ENCODE data around the gene NOB1. TPM values are rescaled to one million over a fixed set of nuclear protein-coding genes. Genes with fewer than 3 reads are reported as not detected.

NOB1 gene
- total RNA-seq, 1 experiment from 2014 or later = 48.3 TPM

GRCh38 chr16:69709456-69710084, 45.2 kb downstream of the NOB1 start:
- Histone ChIP-seq H3K27ac (ENCODE audit: low read length) (no peak overlapping the region), H3K4me3 (ENCODE audit: low read depth in 2 of 2, low read length in 2 of 2) (no peak overlapping the region), H3K9me3 (ENCODE audit: control insufficient read depth, insufficient read depth, low read depth, low read length) (no peaks in the 10 kb centered on the region), H3K27me3 (ENCODE audit: control insufficient read depth, insufficient read depth, low read length) (no peaks in the 10 kb centered on the region), H3K36me3 (ENCODE audit: control insufficient read depth, insufficient read depth, low read length) (peaks cover 13% of the 10 kb centered on the region), H3K4me1 (ENCODE audit: control insufficient read depth, insufficient read depth, low read length) (no peaks in the 10 kb centered on the region)
- DNase-seq (ENCODE audit: low read depth, low spot score) (no peak), ATAC-seq (peak; percentile 48; the same call in 1 of the 2 replicates)
- ChIA-PET POLR2A (no interaction called here), CTCF (no interaction called here)
- BruUV-seq (replicated peaks) = TSS peak; percentile 66
- in situ Hi-C loops (cut with HindIII; ENCODE audit: low pct_unique_long_range_greater_than_20kb, low sequenced_read_pairs) = no loop called here
- TF ChIP-seq POLR2AphosphoS5 (IDR thresholded peaks at IDR 0.05; ENCODE audit: low read depth, low read length) (no peak), CTCF (IDR thresholded peaks at IDR 0.05) (peak; percentile 74)
- intact Hi-C loops (cut with micrococcal nuclease; ENCODE audit: unreplicated experiment) = loop anchor here (5.0 kb wide), 1 partner anchor 43 kb away; the partner anchor contains the start of gene NOB1

DNA sequence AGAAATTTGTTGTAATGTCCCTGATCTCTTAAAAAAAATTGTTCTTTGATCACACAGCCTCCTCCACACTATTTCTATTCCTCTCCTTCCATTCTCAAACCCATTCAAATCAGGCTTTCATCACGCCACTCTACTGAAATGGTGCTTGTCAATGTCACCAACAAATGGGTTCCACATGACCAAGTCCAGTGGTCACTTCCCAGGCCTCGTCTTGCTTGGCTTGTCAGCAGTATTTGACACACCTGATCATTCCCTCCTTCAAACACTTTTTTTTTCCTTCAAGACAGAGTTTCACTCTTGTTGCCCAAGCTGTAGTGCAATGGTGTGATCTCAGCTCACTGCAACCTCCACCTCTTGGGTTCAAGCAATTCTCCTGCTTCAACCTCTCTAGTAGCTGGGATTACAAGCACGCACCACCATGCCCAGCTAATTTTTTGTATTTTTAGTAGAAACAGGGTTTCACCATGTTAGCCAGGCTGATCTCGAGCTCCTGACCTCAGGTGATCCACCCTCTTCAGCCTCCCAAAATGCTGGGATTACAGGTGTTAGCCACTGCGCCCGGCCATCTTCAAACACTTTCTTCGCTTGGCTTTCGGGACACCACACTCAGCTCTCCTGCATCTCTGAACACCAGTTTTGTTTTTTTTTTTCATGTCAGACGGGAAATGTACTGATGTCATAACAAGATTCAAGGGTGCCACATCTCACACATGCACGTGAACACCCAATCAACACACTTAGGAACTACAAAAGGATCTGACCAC, 46.6 kb downstream of the NOB1 start:
- Histone ChIP-seq H3K36me3 (ENCODE audit: control insufficient read depth, insufficient read depth, low read length) (peaks cover 20% of the 10 kb centered on the region), H3K27me3 (ENCODE audit: control insufficient read depth, insufficient read depth, low read length) (no peaks in the 10 kb centered on the region), H3K27ac (ENCODE audit: low read length) (no peak overlapping the region), H3K4me1 (ENCODE audit: control insufficient read depth, insufficient read depth, low read length) (no peaks in the 10 kb centered on the region; the same call in 1 of the 2 replicates), H3K9me3 (ENCODE audit: control insufficient read depth, insufficient read depth, low read depth, low read length) (no peaks in the 10 kb centered on the region), H3K4me3 (ENCODE audit: low read depth in 2 of 2, low read length in 2 of 2) (no peak overlapping the region)
- no TSS peak for BruUV-seq (replicated peaks)
- ChIA-PET POLR2A (no interaction called here), CTCF (no interaction called here)
- intact Hi-C loops (cut with micrococcal nuclease; ENCODE audit: unreplicated experiment) = no loop called here
- TF ChIP-seq POLR2AphosphoS5 (IDR thresholded peaks at IDR 0.05; ENCODE audit: low read depth, low read length) (0 out of 2 replicates have a peak, but pooled peaks have one; percentile 26), SIN3A (IDR thresholded peaks at IDR 0.05; ENCODE audit: borderline replicate concordance, insufficient read depth, low read depth, low read length) (no peak)
- TF ChIP-seq, protein P1, sequence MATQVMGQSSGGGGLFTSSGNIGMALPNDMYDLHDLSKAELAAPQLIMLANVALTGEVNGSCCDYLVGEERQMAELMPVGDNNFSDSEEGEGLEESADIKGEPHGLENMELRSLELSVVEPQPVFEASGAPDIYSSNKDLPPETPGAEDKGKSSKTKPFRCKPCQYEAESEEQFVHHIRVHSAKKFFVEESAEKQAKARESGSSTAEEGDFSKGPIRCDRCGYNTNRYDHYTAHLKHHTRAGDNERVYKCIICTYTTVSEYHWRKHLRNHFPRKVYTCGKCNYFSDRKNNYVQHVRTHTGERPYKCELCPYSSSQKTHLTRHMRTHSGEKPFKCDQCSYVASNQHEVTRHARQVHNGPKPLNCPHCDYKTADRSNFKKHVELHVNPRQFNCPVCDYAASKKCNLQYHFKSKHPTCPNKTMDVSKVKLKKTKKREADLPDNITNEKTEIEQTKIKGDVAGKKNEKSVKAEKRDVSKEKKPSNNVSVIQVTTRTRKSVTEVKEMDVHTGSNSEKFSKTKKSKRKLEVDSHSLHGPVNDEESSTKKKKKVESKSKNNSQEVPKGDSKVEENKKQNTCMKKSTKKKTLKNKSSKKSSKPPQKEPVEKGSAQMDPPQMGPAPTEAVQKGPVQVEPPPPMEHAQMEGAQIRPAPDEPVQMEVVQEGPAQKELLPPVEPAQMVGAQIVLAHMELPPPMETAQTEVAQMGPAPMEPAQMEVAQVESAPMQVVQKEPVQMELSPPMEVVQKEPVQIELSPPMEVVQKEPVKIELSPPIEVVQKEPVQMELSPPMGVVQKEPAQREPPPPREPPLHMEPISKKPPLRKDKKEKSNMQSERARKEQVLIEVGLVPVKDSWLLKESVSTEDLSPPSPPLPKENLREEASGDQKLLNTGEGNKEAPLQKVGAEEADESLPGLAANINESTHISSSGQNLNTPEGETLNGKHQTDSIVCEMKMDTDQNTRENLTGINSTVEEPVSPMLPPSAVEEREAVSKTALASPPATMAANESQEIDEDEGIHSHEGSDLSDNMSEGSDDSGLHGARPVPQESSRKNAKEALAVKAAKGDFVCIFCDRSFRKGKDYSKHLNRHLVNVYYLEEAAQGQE (IDR thresholded peaks at IDR 0.05; ENCODE audit: insufficient read depth in 1 of 2, low read depth in 2 of 2, low read length in 1 of 2) = no peak
- ATAC-seq = no peak
- in situ Hi-C loops (cut with HindIII; ENCODE audit: low pct_unique_long_range_greater_than_20kb, low sequenced_read_pairs) = no loop called here
- no peak for DNase-seq (ENCODE audit: low read depth, low spot score)

DNA sequence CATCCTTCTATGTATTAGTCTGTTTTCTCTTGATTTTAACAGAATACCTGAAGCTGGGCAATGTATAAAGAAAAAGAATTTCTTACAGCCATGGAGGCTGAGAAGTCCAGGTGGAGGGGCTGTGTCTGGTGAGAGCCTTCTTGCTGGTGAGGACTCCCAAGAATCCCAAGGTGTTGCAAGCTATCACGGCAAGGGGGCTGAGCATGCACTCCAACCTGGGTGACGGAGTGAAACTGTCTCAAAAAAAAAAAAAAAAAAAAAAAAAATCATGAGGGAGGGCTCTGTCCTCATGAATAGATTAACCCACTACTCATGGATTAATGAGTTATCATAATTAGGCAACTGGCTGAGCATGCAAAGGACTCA, 47.8 kb downstream of the NOB1 start:
- DNase-seq (ENCODE audit: low read depth, low spot score) (no peak), ATAC-seq (no peak)
- Histone ChIP-seq H3K36me3 (ENCODE audit: control insufficient read depth, insufficient read depth, low read length) (peaks cover 22% of the 10 kb centered on the region), H3K27ac (ENCODE audit: low read length) (no peak overlapping the region), H3K27me3 (ENCODE audit: control insufficient read depth, insufficient read depth, low read length) (no peaks in the 10 kb centered on the region), H3K9me3 (ENCODE audit: control insufficient read depth, insufficient read depth, low read depth, low read length) (no peaks in the 10 kb centered on the region), H3K4me1 (ENCODE audit: control insufficient read depth, insufficient read depth, low read length) (no peaks in the 10 kb centered on the region; the same call in 1 of the 2 replicates), H3K4me3 (ENCODE audit: low read depth in 2 of 2, low read length in 2 of 2) (no peak overlapping the region)
- ChIA-PET POLR2A (interaction anchor here (0.7 kb wide), 1 partner anchor 289 kb away, joined by 12 read pairs; no protein-coding TSS in a partner anchor), CTCF (no interaction called here)
- in situ Hi-C loops (cut with HindIII; ENCODE audit: low pct_unique_long_range_greater_than_20kb, low sequenced_read_pairs) (no loop called here), intact Hi-C loops (cut with micrococcal nuclease; ENCODE audit: unreplicated experiment) (no loop called here)
- no TSS peak for BruUV-seq (replicated peaks)
- TF ChIP-seq SIN3A (IDR thresholded peaks at IDR 0.05; ENCODE audit: borderline replicate concordance, insufficient read depth, low read depth, low read length) (no peak), CTCF (IDR thresholded peaks at IDR 0.05) (no peak), POLR2AphosphoS5 (IDR thresholded peaks at IDR 0.05; ENCODE audit: low read depth, low read length) (no peak), TCF7L2 (IDR thresholded peaks at IDR 0.05; ENCODE audit: low read depth, low read length) (no peak)
- TF ChIP-seq, protein P1 (IDR thresholded peaks at IDR 0.05; ENCODE audit: insufficient read depth in 1 of 2, low read depth in 2 of 2, low read length in 1 of 2) = no peak

Measured in Panc1 (cell line).